SJSA1 (cell line): ENCODE data around the gene SIM2. TPM values are rescaled to one million over a fixed set of nuclear protein-coding genes. Genes with fewer than 3 reads are reported as not detected.

ENCODE experiments used
- DNase-seq, 2 experiments: peaks; one replicate each; pipeline ENCODE4 v3.0.0-alpha.2; 2015 to 2020; ENCODE audit warnings: low spot score in 2 of 2, low read depth in 1 of 2
- H3K27ac ChIP-seq: fragments of 250-450 bp; sonication (Bioruptor Pico); 2 replicates; pipeline ENCODE4 v1.5.1; 2020; ENCODE audit warnings: mild to moderate bottlenecking, moderate library complexity
- H3K27me3 ChIP-seq: fragments of 250-450 bp; sonication (Bioruptor Pico); replicated peaks from 2 replicates; pipeline ENCODE4 v1.5.1; 2020; ENCODE audit warnings: mild to moderate bottlenecking, moderate library complexity
- H3K36me3 ChIP-seq: fragments of 250-450 bp; sonication (Bioruptor Pico); 2 replicates; pipeline ENCODE4 v1.5.1; 2020; ENCODE audit warnings: mild to moderate bottlenecking
- H3K4me1 ChIP-seq: fragments of 250-450 bp; sonication (Bioruptor Pico); replicated peaks from 2 replicates; pipeline ENCODE4 v1.6.1; 2021; ENCODE audit warnings: mild to moderate bottlenecking
- H3K4me3 ChIP-seq: fragments of 250-450 bp; sonication (Bioruptor Pico); 2 replicates; pipeline ENCODE4 v1.5.1; 2020; ENCODE audit warnings: mild to moderate bottlenecking
- H3K9me3 ChIP-seq: fragments of 250-450 bp; sonication (Bioruptor Pico); replicated peaks from 2 replicates; pipeline ENCODE4 v1.5.1; 2020; ENCODE audit warnings: mild to moderate bottlenecking
- total RNA-seq: library from RNA; depleted of rRNA; stranded (reverse); fragments of >200 nt; shearing (Covaris generic); gene quantifications from 2 replicates; pipeline ENCODE4 v1.2.3, GENCODE V29; 2014

SIM2 gene
- total RNA-seq, 1 experiment from 2014 or later = 0.11 TPM

DNA sequence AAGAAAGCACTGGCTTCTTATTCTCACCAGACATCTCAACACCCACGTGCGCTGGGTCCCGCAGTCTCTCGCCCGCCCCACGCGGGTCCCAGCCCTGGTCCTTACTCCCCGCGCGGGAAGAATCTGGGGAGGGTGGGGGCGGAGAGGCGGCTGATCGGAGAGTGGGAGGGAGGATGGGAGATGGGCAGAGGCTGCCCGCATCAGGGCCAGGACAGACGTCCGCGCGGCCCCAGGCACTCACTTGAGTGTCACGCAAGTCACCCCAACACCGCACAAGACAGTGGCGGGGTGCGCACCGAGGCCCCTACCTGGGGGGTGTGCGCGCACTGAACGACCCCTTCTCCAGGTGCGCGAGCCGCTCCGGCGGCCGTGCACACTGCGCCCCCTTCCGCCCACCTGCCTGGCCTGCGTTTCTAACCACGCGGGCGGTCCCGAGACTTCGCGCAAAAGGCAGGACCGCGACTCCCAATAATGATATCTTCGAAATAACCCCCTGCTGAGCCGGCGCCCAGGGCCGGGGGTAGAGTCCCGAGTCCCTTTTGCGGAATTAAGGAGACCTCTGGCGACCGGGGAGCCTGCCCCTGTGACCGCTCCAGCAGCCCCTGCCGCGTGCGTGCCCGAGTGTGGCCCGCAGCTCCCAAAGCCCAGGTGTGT lies 6.0 kb upstream of the SIM2 start:
- DNase-seq = no peak
- Histone ChIP-seq H3K36me3 (no peaks in the 10 kb centered on the region), H3K4me3 (no peak overlapping the region), H3K9me3 (peaks cover 9% of the 10 kb centered on the region), H3K4me1 (no peaks in the 10 kb centered on the region), H3K27me3 (peaks cover 72% of the 10 kb centered on the region), H3K27ac (no peak overlapping the region)

GRCh38 chr21:36693489-36694030 lies 5.4 kb upstream of the SIM2 start:
- H3K27me3 ChIP-seq = peaks cover 78% of the 10 kb centered on the region
- no peaks in the 10 kb centered on the region; the same call in 1 of the 2 replicates for H3K36me3 ChIP-seq
- no peak for DNase-seq
- H3K4me3 ChIP-seq = no peak overlapping the region
- peaks cover 9% of the 10 kb centered on the region for H3K9me3 ChIP-seq
- H3K27ac ChIP-seq = no peak overlapping the region
- peaks cover 3% of the 10 kb centered on the region for H3K4me1 ChIP-seq

- Histone ChIP-seq H3K36me3 (no peaks in the 10 kb centered on the region; the same call in 1 of the 2 replicates), H3K27ac (no peak overlapping the region), H3K4me1 (peaks cover 6% of the 10 kb centered on the region), H3K9me3 (peaks cover 9% of the 10 kb centered on the region), H3K27me3 (peaks cover 79% of the 10 kb centered on the region), H3K4me3 (no peak overlapping the region)
- no peak for DNase-seq
Observed at GRCh38 chr21:36694031-36694515, 4.8 kb upstream of the SIM2 start.

GRCh38 chr21:36694593-36695282 lies 4.2 kb upstream of the SIM2 start:
- DNase-seq = no peak
- no peak overlapping the region for H3K4me3 ChIP-seq
- H3K27me3 ChIP-seq = peaks cover 79% of the 10 kb centered on the region
- no peak overlapping the region for H3K27ac ChIP-seq
- H3K4me1 ChIP-seq = peaks cover 13% of the 10 kb centered on the region
- peaks cover 9% of the 10 kb centered on the region for H3K9me3 ChIP-seq
- H3K36me3 ChIP-seq = no peaks in the 10 kb centered on the region; the same call in 1 of the 2 replicates

GRCh38 chr21:36695283-36695634 lies 3.7 kb upstream of the SIM2 start:
- H3K4me1 ChIP-seq = peaks cover 17% of the 10 kb centered on the region
- no peak overlapping the region for H3K27ac ChIP-seq
- no peaks in the 10 kb centered on the region; the same call in 1 of the 2 replicates for H3K36me3 ChIP-seq
- peaks cover 80% of the 10 kb centered on the region for H3K27me3 ChIP-seq
- H3K4me3 ChIP-seq = no peak overlapping the region
- peaks cover 9% of the 10 kb centered on the region for H3K9me3 ChIP-seq
- DNase-seq = no peak

DNA sequence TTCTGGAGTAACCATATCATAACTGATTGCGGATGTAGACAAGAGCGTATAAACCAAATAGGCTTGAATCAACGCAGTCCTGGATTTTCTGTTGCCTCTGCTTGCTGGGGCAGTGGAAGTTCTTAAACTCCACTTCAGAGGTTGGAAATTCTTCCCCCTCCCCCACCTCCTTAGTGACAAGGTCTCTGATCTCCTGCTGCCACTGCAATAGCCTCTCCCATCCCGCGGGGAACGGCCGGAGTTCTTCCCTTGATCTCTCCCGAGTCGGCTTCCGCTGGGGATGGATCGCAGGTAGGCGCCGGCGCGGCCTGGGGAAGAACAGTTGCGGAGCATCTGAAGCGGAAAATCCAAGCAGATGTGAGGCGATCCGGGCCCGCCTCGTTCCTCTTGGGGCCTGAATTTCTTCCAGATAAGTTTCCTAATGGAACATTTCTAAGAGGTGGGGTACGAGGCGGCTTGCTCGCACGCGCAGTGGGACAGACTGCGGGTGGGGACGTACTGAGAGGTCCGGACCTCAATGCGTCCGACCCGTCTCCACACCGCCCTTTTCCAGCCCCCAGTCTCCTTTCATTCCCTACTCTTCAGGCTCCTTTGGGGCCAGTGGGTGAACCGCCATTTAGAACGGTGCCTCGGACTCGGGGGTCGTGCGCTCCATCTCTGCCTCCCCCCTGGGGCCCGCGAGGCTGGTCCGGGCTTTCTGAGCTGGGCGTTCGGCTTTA lies 3.1 kb upstream of the SIM2 start:
- H3K36me3 ChIP-seq = no peaks in the 10 kb centered on the region; the same call in 1 of the 2 replicates
- DNase-seq = no peak
- peaks cover 9% of the 10 kb centered on the region for H3K9me3 ChIP-seq
- H3K27me3 ChIP-seq = peaks cover 82% of the 10 kb centered on the region
- no peak overlapping the region for H3K27ac ChIP-seq
- no peak overlapping the region for H3K4me3 ChIP-seq
- H3K4me1 ChIP-seq = peaks cover 17% of the 10 kb centered on the region

- Histone ChIP-seq H3K9me3 (peaks cover 9% of the 10 kb centered on the region), H3K36me3 (no peaks in the 10 kb centered on the region; the same call in 1 of the 2 replicates), H3K4me3 (no peak overlapping the region), H3K27me3 (peaks cover 77% of the 10 kb centered on the region), H3K4me1 (peaks cover 17% of the 10 kb centered on the region), H3K27ac (no peak overlapping the region)
- DNase-seq = no peak
Observed at GRCh38 chr21:36696390-36697059, 2.4 kb upstream of the SIM2 start.

DNA sequence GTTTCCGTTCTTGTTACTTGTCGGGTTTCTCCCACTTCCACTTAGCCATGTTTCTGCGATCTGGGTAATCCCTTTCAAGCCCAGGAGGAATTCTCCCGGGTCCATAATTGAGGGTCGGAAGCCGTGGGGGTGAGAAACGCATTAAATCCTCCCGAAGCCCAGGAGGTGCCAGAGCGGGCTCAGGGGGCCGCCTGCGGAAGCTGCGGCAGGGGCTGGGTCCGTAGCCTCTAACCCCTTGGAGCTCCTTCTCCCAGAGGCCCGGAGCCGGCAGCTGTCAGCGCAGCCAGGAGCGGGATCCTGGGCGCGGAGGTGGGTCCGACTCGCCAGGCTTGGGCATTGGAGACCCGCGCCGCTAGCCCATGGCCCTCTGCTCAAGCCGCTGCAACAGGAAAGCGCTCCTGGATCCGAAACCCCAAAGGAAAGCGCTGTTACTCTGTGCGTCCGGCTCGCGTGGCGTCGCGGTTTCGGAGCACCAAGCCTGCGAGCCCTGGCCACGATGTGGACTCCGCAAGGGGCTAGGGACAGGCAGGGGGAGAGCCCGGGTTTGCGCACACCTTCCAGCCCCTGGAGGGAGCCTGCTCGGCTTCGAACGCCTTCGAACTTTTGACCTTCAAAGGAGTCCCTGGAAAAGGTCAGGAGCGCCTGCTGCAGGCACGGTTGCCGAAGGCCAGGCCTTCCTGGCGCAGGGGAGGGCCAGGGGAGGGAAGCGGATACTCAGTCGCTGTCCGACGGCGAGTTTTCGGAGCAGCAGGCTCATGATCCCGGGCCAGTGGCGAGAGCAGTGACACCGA lies 1.7 kb upstream of the SIM2 start:
- H3K4me3 ChIP-seq = no peak overlapping the region
- H3K27me3 ChIP-seq = peaks cover 70% of the 10 kb centered on the region
- no peak overlapping the region for H3K27ac ChIP-seq
- H3K9me3 ChIP-seq = peaks cover 9% of the 10 kb centered on the region
- peaks cover 17% of the 10 kb centered on the region for H3K4me1 ChIP-seq
- DNase-seq = no peak
- H3K36me3 ChIP-seq = no peaks in the 10 kb centered on the region; the same call in 1 of the 2 replicates

GRCh38 chr21:36697851-36698384 lies 997 bp upstream of the SIM2 start:
- H3K36me3 ChIP-seq = no peaks in the 10 kb centered on the region; the same call in 1 of the 2 replicates
- H3K27me3 ChIP-seq = peaks cover 63% of the 10 kb centered on the region
- H3K27ac ChIP-seq = no peak overlapping the region
- H3K4me1 ChIP-seq = peaks cover 17% of the 10 kb centered on the region
- no peak for DNase-seq
- H3K9me3 ChIP-seq = peaks cover 9% of the 10 kb centered on the region
- H3K4me3 ChIP-seq = peak overlapping the region; percentile 47

DNA sequence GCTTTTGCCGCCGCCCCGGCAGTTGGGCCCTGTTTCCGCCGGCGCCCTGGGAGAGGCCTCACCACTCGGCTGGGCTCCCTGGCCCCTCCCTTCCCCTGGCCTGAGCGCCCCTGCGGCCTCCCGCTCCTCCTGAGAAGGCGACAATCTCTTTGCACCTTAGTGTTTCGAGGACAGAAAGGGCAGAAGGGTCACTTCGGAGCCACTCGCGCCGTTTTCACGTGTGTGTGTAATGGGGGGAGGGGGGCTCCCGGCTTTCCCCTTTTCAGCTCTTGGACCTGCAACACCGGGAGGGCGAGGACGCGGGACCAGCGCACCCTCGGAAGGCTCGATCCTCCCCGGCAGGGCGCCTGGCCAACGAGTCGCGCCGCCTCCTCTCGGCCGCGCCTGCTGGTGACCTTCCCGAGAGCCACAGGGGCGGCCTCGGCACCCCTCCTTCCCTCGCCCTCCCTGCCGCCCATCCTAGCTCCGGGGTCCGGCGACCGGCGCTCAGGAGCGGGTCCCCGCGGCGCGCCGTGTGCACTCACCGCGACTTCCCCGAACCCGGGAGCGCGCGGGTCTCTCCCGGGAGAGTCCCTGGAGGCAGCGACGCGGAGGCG lies 432 bp upstream of the SIM2 start:
- DNase-seq = peak in 1 of 2 experiments; percentile 55
- H3K27ac ChIP-seq = no peak overlapping the region
- peaks cover 9% of the 10 kb centered on the region for H3K9me3 ChIP-seq
- peaks cover 60% of the 10 kb centered on the region for H3K27me3 ChIP-seq
- peak overlapping the region; percentile 47 for H3K4me3 ChIP-seq
- H3K36me3 ChIP-seq = no peaks in the 10 kb centered on the region; the same call in 1 of the 2 replicates
- peaks cover 17% of the 10 kb centered on the region for H3K4me1 ChIP-seq

- Histone ChIP-seq H3K27me3 (peaks cover 49% of the 10 kb centered on the region), H3K4me3 (peak overlapping the region; percentile 47), H3K36me3 (no peaks in the 10 kb centered on the region; the same call in 1 of the 2 replicates), H3K9me3 (peaks cover 10% of the 10 kb centered on the region), H3K27ac (no peak overlapping the region), H3K4me1 (peaks cover 17% of the 10 kb centered on the region)
- no peak for DNase-seq
Observed at GRCh38 chr21:36699546-36700294, 805 bp downstream of the SIM2 start.
